Raji (cell line): ENCODE results near the gene POLR1B.

Source experiments
- POLR2A ChIP-seq: IDR thresholded peaks from 2 replicates; pipeline ENCODE4 v1.6.1; 2011; ENCODE audit warnings: low read depth, low read length, control low read depth; ENCODE audit not compliant: insufficient read depth

Gene POLR1B

DNA sequence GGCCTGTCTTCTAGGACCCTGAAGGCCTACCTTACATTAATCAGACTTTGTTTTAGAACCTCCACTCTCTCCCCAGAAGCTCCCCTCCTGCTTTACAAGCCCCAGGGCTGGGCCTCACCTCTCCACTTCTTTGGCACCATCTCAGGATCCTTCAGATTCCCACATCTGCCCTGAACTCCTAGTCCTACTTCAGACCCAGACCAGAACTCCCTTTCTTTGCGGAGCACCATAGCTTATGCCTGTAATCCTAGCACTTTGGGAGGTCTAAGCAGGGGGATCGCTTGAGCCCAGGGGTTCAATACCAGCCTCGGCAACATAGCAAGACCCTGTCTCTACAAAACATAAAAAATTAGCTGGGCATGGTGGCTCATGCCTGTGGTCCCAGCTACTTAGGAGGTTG, 43.1 kb downstream of the POLR1B start:
- TF ChIP-seq POLR2A, result no peak

DNA sequence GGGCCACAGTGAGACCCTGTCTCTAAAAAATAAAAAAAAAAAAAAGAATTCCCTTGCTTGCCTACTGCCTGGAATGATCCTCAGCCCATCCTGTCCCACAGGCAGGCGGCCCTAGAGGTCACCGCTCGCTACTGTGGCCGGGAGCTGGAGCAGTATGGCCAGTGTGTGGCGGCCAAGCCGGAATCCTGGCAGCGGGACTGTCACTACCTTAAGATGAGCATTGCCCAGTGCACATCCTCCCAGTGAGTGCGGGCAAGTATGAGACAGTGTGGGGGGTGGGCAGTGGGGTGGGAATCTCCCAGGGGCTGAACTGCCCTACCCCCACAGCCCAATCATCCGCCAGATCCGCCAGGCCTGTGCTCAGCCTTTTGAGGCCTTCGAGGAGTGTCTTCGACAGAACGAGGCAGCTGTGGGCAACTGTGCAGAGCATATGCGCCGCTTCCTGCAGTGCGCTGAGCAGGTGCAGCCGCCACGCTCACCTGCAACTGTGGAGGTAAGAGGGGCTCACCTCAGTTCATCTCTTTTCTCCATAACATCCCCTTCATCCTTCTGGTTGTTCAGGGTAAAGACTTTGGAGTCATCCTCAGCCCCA, 43.7 kb downstream of the POLR1B start:
- no peak for TF ChIP-seq POLR2A

GRCh38 chr2:112588611-112589045, 46.4 kb downstream of the POLR1B start:
- no peak for TF ChIP-seq POLR2A

DNA sequence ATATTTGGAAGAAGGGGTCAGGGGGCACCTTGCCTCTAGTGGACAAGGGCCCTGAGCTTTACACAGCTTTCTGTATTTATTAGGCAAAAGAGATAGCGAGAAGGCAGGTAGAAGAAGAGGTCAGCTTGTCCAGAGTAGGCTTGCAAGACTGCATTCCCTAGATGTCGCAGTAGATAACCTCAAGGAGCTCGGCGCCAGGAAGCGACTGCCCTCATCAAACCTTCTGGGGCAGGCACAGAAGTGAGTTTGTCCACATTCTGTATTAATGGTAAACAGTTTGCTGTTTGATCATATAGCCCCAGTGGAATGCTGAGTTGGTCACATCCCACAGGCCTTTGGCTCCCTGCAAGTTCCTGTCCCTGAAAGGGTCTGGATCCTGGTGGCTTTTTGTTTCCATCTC, 49.1 kb downstream of the POLR1B start:
- no peak for TF ChIP-seq POLR2A

GRCh38 chr2:112593736-112594135, 51.5 kb downstream of the POLR1B start:
- no peak for TF ChIP-seq POLR2A

- no peak for TF ChIP-seq POLR2A
Observed at GRCh38 chr2:112597537-112598322, 55.5 kb downstream of the POLR1B start.

GRCh38 chr2:112600634-112601033, 58.4 kb downstream of the POLR1B start:
- no peak for TF ChIP-seq POLR2A

GRCh38 chr2:112601754-112602153, 59.5 kb downstream of the POLR1B start:
- TF ChIP-seq POLR2A, result no peak

- no peak for TF ChIP-seq POLR2A
Observed at GRCh38 chr2:112602917-112603316, 60.7 kb downstream of the POLR1B start.

- no peak for TF ChIP-seq POLR2A
Observed at GRCh38 chr2:112603731-112604130, 61.5 kb downstream of the POLR1B start.

DNA sequence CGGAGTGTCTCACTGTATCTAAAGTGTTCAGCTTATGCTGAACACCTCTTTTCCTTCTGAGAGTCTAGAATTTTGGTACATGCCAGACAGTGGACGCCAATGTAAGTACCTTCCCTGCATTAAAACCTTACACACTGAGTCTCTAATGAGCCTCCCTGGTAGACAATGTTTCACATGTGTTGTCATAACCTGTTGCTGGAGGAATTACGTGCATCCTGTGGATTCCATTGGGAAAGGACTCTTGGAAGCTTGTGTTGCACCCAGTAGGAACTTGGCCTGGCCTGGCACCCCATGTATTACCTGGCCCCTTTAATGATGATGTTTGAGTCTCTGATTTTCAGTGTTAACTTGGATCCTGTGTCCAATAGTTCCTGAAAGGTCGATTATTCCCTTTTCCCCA, 62.7 kb downstream of the POLR1B start:
- TF ChIP-seq POLR2A, result no peak

GRCh38 chr2:112605926-112606325, 63.7 kb downstream of the POLR1B start:
- TF ChIP-seq POLR2A, result no peak

- TF ChIP-seq POLR2A, result no peak
Observed at GRCh38 chr2:112606547-112606946, 64.3 kb downstream of the POLR1B start.

DNA sequence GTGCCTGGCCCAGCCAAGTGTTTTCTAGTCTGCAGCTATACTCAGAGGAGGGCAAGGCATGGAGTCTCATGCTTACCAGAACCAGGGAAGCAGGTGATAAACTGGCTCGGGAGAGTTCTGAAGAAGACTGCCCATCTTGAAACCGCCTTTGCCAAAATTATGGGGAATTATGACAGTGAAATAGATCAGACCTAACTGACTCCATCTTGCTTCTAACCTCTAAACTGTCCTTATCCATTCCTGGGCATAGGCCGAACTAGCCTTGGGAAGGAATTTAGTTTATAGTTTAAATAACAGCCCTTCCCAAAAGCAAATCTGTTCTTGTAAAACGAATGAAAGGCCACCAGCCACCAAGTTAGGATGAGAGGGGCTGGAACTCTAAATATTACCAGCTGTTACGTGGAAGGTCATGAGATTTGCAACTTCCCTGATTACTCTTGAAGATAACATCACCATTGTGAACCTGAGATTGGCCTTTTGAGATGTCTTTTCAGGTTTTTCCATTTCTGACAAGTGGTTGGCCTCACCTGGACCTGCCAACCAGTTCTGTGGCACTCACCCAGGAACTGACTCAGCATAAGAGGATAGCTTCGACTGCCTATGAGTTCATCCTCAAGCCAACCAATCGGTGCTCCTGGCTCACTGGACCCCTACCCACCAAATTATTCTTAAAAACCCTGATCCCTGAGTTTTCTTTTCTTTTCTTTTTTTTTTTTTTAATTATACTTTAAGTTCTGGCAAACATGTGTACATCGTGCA, 65.6 kb downstream of the POLR1B start:
- TF ChIP-seq POLR2A, result no peak

GRCh38 chr2:112614201-112614840, 72.1 kb downstream of the POLR1B start:
- no peak for TF ChIP-seq POLR2A
